ENCODE results near the gene ARFGAP2. TPM values are rescaled to one million over a fixed set of nuclear protein-coding genes. Genes with fewer than 3 reads are reported as not detected.

ARFGAP2 gene
- total RNA-seq, 1 experiment from 2014 or later, result 97.5 TPM

Small RNA genes within 50 kb of the gene (microRNA-seq; reads per million reads assigned to microRNA genes)
- not detected for gene MIR6745 (ENCODE audit: unreplicated experiment)

Other genes with a start within 250 kb of the ARFGAP2 start
- gene CSTPP1, start 240.1 kb downstream of the ARFGAP2 start, total RNA-seq (2014; rRNA removed), result 15.2 and 21.7 TPM in 2 replicates
- gene PACSIN3, start 9.6 kb upstream of the ARFGAP2 start, total RNA-seq (2014; rRNA removed), result 83.9 and 129 TPM in 2 replicates
- gene DDB2, start 38.1 kb upstream of the ARFGAP2 start, total RNA-seq (2014; rRNA removed), result 45.4 and 54.5 TPM in 2 replicates
- gene ACP2, start 71.9 kb upstream of the ARFGAP2 start, total RNA-seq (2014; rRNA removed), result 24.2 and 26.6 TPM in 2 replicates
- 14.2 and 31.6 TPM in 2 replicates for gene NR1H3, start 81.1 kb upstream of the ARFGAP2 start, total RNA-seq (2014; rRNA removed)
- gene MADD, start 93.3 kb upstream of the ARFGAP2 start, total RNA-seq (2014; rRNA removed), result 23.1 and 26.4 TPM in 2 replicates
- gene MYBPC3, start 175.8 kb upstream of the ARFGAP2 start, total RNA-seq (2014; rRNA removed), result not detected in 2 replicates
- gene SPI1, start 201.7 kb upstream of the ARFGAP2 start, total RNA-seq (2014; rRNA removed), result 0.22 TPM in 1 of 2 replicates, not detected in the other
- gene SLC39A13, start 231.7 kb upstream of the ARFGAP2 start, total RNA-seq (2014; rRNA removed), result 29.4 and 32.5 TPM in 2 replicates
- gene PSMC3, start 249.6 kb upstream of the ARFGAP2 start, total RNA-seq (2014; rRNA removed), result 275 and 314 TPM in 2 replicates